T-helper 1 cell (primary cell): ENCODE results near the gene YEATS4.

Source experiments
- DNase-seq, 5 donors: peaks; one replicate each; pipeline ENCODE4 v3.0.0-alpha.2; 2012 to 2020

YEATS4 gene

DNA sequence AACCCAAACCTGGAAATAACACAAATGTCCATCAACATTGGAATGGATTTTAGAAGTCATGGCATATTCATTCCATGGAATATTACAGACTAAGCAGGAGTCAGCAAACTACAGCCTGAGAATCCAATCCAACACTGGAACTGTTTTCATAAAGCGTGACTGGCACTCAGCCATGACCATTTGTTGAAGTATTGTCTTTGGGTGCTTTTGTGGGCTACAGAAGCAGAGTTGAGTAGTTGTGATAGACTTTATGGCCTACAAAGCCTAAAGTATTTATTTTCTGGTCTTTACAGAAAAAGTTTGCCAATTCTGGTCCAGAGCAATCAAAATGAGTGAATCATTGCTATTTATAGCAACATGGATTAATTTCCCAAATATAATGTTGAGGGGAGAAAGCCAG, 76.1 kb downstream of the YEATS4 start:
- DNase-seq: no peak

DNA sequence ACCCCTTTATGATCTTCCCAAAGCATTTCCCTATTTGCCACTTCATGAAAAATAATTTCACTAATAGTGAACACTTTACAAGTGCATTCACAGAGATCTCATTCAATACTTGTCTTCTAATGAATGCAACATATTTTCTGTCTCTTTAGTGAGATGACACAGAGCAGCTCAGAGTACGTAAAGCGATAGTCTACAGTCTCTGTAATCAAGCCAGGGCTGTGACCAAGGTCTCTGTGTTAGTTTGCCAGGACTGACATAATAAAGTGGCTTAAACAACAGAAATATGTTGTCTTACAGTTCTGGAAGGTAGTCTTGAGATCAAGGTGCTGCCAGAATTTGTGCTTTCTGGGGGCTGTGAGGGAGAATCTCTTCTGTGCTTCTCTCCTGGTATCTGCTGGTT, 77.5 kb downstream of the YEATS4 start:
- DNase-seq: no peak

DNA sequence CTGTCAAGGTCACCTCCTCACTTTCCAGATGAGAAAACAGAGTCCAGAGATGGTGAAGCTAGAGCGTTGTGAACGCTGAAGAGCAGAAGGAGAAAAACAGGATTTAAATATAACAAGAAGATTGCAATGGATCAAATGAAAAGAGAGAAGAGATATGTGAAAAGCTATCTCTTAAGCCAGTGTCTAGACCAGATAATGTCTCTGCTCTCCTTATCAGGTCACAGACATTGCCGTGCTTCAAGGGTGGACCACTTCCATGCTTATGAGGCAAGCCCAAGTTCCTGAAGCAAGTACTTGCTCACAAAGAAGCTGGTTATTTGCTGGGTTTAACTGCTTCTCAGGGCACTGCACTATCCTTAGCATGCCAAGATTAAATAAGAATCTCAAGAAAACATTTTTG, 79.0 kb downstream of the YEATS4 start:
- no peak for DNase-seq

DNA sequence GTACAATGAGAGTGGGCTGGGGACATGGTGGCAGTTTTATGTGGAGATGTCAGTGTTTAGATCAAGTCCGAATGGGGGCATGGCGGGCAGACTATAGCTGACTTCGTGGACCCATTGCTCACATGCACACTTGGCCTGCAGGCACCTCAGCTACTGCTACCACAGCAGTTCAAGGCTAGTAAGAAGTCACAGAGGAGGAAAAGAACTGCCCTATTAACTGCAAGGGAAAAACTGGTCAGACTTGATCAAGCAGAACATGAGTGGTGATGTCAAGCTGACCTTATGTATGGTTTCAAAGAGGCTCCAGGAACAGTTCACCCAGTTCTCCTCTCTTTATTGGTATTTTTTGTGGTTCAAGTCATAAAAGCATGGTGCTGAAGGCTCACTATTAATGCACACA, 80.5 kb downstream of the YEATS4 start:
- no peak for DNase-seq
